Stimulated activated CD4-positive, alpha-beta T cell treated with anti-CD3 and anti-CD28 coated beads, TNF-alpha, amount 100 ng/mL, for 1 hour (primary cell): Measurements from ENCODE around the gene SH3RF3.
"Not testable (repeated sequence)": the region's sequence is repeated elsewhere in the genome, so short reads cannot be mapped to it uniquely, and the experiment has no call there.

Experiments used
- DNase-seq, 3 donors: peaks; one replicate each; pipeline ENCODE4 v3.0.0-alpha.2; 2020; ENCODE audit warnings: low read depth in 3 of 3, low spot score in 1 of 3

Gene SH3RF3

GRCh38 chr2:109128616-109129355 is at the start of gene SH3RF3:
SH3RF3 (plus strand) TSS chr2:109129205.
- peak in 1 of 3 donors; percentile 8 for DNase-seq

GRCh38 chr2:109079590-109079989 is 49.4 kb upstream of the SH3RF3 start:
- no peak for DNase-seq

- no peak for DNase-seq
Observed at GRCh38 chr2:109080109-109080508, 48.9 kb upstream of the SH3RF3 start.

GRCh38 chr2:109080757-109081156 is 48.2 kb upstream of the SH3RF3 start:
- DNase-seq = no peak

- no peak for DNase-seq
Observed at GRCh38 chr2:109081374-109081773, 47.6 kb upstream of the SH3RF3 start.

- DNase-seq = no peak
Observed at GRCh38 chr2:109083771-109084170, 45.2 kb upstream of the SH3RF3 start.

GRCh38 chr2:109084341-109084740 is 44.7 kb upstream of the SH3RF3 start:
- no peak for DNase-seq

GRCh38 chr2:109085912-109086742 is 42.9 kb upstream of the SH3RF3 start:
- DNase-seq = no peak

- no peak for DNase-seq
Observed at GRCh38 chr2:109086743-109087020, 42.3 kb upstream of the SH3RF3 start.

GRCh38 chr2:109087055-109087663 is 41.8 kb upstream of the SH3RF3 start:
- DNase-seq = no peak

- no peak for DNase-seq
Observed at GRCh38 chr2:109089602-109090300, 39.3 kb upstream of the SH3RF3 start.

- no peak for DNase-seq
Observed at GRCh38 chr2:109091526-109091925, 37.5 kb upstream of the SH3RF3 start.

GRCh38 chr2:109094144-109094543 is 34.9 kb upstream of the SH3RF3 start:
- DNase-seq = no peak

- DNase-seq = no peak
Observed at GRCh38 chr2:109098251-109098920, 30.6 kb upstream of the SH3RF3 start.

- DNase-seq = no peak
Observed at GRCh38 chr2:109098921-109099273, 30.1 kb upstream of the SH3RF3 start.

- no peak for DNase-seq
Observed at GRCh38 chr2:109102588-109103233, 26.3 kb upstream of the SH3RF3 start.

GRCh38 chr2:109105113-109105512 is 23.9 kb upstream of the SH3RF3 start:
- no peak for DNase-seq

GRCh38 chr2:109108740-109109139 is 20.3 kb upstream of the SH3RF3 start:
- DNase-seq = no peak

- DNase-seq = no peak
Observed at GRCh38 chr2:109109342-109109741, 19.7 kb upstream of the SH3RF3 start.

GRCh38 chr2:109110170-109110569 is 18.8 kb upstream of the SH3RF3 start:
- DNase-seq = no peak

- not testable (repeated sequence) for DNase-seq
Observed at GRCh38 chr2:109117181-109117580, 11.8 kb upstream of the SH3RF3 start.
